Lung (tissue), 12 donors: ENCODE data around the gene PDIK1L. TPM values are rescaled to one million over a fixed set of nuclear protein-coding genes. Genes with fewer than 3 reads are reported as not detected.

ENCODE experiments used
- ATAC-seq: fragments of 200-7000 bp; cut with Tn5 transposase; one replicate; pipeline ENCODE4 v1.9.1; 2020; ENCODE audit warnings: moderate number of reproducible peaks; ENCODE audit not compliant: insufficient read depth, low FRiP score
- DNase-seq, 3 donors: peaks; one replicate each; pipeline ENCODE4 v3.0.0-alpha.2; 2013 to 2017
- H3K27ac ChIP-seq, 2 donors: one replicate each; pipeline ENCODE4 v1.5.1; 2013; ENCODE audit warnings: mild to moderate bottlenecking in 2 of 2, moderate library complexity in 2 of 2, control low read depth in 1 of 2, inconsistent platforms in 1 of 2, low read depth in 1 of 2, low read length in 1 of 2
- H3K27me3 ChIP-seq, 3 donors: one replicate each; pipeline ENCODE4 v1.5.1; 2013; ENCODE audit warnings: low read length in 2 of 3; ENCODE audit not compliant: control insufficient read depth in 3 of 3, insufficient read depth in 3 of 3
- H3K36me3 ChIP-seq, 4 donors: one replicate each; pipeline ENCODE4 v1.5.1; 2013; ENCODE audit warnings: low read length in 4 of 4, mild to moderate bottlenecking in 1 of 4, moderate library complexity in 1 of 4; ENCODE audit not compliant: control insufficient read depth in 4 of 4, insufficient read depth in 4 of 4
- H3K4me1 ChIP-seq, 5 donors: one replicate each; pipeline ENCODE4 v1.5.1; 2013; ENCODE audit warnings: low read length in 5 of 5, mild to moderate bottlenecking in 2 of 5, moderate library complexity in 1 of 5; ENCODE audit not compliant: control insufficient read depth in 5 of 5, insufficient read depth in 5 of 5
- H3K4me3 ChIP-seq: one replicate; pipeline ENCODE4 v1.5.1; 2013; ENCODE audit warnings: mild to moderate bottlenecking, control low read depth, moderate library complexity
- H3K9ac ChIP-seq, 2 donors: one replicate each; pipeline ENCODE4 v1.5.1; 2013; ENCODE audit warnings: low read length in 2 of 2, control low read depth in 1 of 2; ENCODE audit not compliant: insufficient read depth in 1 of 2
- H3K9me3 ChIP-seq, 4 donors: one replicate each; pipeline ENCODE4 v1.5.1; 2013; ENCODE audit warnings: low read length in 3 of 4, mild to moderate bottlenecking in 1 of 4, moderate library complexity in 1 of 4; ENCODE audit not compliant: control insufficient read depth in 4 of 4, insufficient read depth in 3 of 4
- WGBS, 2 donors: extraction: QIAGEN DNeasy Blood & Tissue Kit; methylation state at CpG; one replicate each; pipeline ENCODE4 v1.1.7; 2013; 5-methylcytosine and 5-hydroxymethylcytosine counted together
- polyA plus RNA-seq, 2 donors: library from polyadenylated mRNA; stranded (reverse); fragments of 200-250 nt; gene quantifications; one replicate each; pipeline ENCODE4 v1.2.1, GENCODE V29; 2013
- total RNA-seq, 2 donors: library from RNA; depleted of rRNA in 1 of 2; stranded (reverse); fragments of >200 nt in 1 of 2; gene quantifications; one replicate each; pipeline ENCODE4 v1.2.1, GENCODE V29; 2014 to 2021
- TF ChIP-seq, protein P1 (sequence below): IDR thresholded peaks from 2 replicates; pipeline ENCODE4 v1.5.1; 2012; ENCODE audit warnings: mild to moderate bottlenecking; ENCODE audit errors: control extremely low read depth, extremely low read depth
- donor health status: control.
- donor health status: control.
- donor health status: Bipolar disorder and iron deficiency.
- donor health status: healthy.
- donor health status: DM: yes; HTN: yes; CAD: no.

The PDIK1L gene
- total and polyA plus RNA-seq, 4 donors: 2.9 to 15.4 (median 6.3) TPM

DNA sequence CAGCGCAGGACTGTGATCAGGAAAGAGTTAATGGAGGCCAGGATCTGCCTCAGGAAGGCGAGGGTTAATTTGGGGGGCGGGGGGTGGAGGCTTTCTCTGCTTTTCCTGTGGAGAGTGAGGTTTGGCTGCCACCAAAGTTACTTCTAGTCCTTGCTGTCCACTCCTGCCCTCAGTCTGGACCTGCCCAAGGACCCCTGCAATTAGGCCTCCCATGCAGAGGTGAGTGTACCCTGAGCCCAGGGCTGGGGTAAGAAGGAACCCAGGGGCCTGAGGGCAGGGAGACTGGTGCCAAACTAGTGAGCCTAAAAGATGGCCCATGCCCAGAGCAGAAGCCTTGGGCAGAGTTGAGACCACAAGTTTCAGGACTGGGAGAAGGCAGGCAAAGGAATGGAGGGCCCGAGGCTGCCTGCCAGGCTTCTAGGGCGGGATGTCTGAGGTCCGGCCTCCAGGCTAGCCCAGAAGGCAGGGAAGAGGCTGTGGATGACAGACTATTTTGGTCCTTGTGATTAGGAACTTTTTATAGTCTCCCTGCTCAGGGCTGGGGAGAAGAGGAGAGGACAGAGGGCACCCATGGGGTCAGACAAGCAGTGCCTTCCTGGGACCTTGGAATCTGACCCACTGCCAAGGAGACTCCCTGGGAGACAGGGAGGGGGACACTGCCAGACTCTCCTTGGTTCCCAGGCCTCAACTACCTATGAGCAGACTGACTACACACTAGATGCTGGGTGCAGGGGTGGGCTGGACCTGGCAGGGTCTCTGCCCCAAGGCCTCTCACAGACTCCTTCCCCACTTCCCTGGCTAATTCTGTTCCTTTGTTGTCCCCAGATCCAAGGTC lies 47.5 kb downstream of the PDIK1L start, which contains the start of gene FAM110D:
Gene FAM110D (plus strand): TSS at position 172 of the 835 bp plus-strand sequence. CDS start 2,213 bp downstream, outside the sequence.
- H3K4me1 ChIP-seq: peaks cover 0 to 48% (median 6%) of the 10 kb centered on the region in 5 donors
- no peaks in the 10 kb centered on the region for H3K9me3 ChIP-seq
- H3K9ac ChIP-seq: no peak within 1 kb of the TSS
- H3K27me3 ChIP-seq: no peaks in the 10 kb centered on the region
- H3K36me3 ChIP-seq: no peaks in the 10 kb centered on the region
- peak within 1 kb of the TSS; percentile 2 for H3K4me3 ChIP-seq
- WGBS, 2 donors: 54 to 56% methylated on average over 6 of the region's 6 CpGs
- peak in 2 of 3 donors; percentile 31 to 37 for DNase-seq
- ATAC-seq: no peak
- peak within 1 kb of the TSS; percentile 57 to 86 for H3K27ac ChIP-seq
- TF ChIP-seq, protein P1, sequence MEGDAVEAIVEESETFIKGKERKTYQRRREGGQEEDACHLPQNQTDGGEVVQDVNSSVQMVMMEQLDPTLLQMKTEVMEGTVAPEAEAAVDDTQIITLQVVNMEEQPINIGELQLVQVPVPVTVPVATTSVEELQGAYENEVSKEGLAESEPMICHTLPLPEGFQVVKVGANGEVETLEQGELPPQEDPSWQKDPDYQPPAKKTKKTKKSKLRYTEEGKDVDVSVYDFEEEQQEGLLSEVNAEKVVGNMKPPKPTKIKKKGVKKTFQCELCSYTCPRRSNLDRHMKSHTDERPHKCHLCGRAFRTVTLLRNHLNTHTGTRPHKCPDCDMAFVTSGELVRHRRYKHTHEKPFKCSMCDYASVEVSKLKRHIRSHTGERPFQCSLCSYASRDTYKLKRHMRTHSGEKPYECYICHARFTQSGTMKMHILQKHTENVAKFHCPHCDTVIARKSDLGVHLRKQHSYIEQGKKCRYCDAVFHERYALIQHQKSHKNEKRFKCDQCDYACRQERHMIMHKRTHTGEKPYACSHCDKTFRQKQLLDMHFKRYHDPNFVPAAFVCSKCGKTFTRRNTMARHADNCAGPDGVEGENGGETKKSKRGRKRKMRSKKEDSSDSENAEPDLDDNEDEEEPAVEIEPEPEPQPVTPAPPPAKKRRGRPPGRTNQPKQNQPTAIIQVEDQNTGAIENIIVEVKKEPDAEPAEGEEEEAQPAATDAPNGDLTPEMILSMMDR: no peak

DNA sequence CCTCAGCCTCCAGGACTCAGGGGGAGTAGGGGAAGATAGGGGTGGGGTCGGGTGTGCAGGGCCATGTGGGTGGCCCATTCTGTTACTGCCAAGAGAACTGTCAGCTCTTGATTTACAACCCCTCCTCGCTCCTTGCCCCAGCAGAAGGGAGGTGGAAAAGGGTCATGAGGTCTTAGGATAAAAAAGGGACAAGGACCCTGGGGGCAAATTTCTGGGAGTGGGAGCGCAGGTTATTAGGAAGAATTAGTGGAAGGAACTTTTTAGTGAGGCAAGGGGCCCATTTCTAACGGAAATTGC lies 48.1 kb downstream of the PDIK1L start:
- ATAC-seq (no peak), DNase-seq (peak in 1 of 3 donors; percentile 10)
- H3K27ac ChIP-seq: peak overlapping the region; percentile 57 to 86
- TF ChIP-seq, protein P1: no peak
- WGBS, 2 donors: 70 to 76% methylated on average over 4 of the region's 4 CpGs
- H3K27me3 ChIP-seq: no peaks in the 10 kb centered on the region
- no peaks in the 10 kb centered on the region for H3K9me3 ChIP-seq
- H3K36me3 ChIP-seq: no peaks in the 10 kb centered on the region
- H3K4me1 ChIP-seq: peaks cover 0 to 45% (median 5%) of the 10 kb centered on the region in 5 donors
- no peak overlapping the region for H3K9ac ChIP-seq
- peak overlapping the region; percentile 2 for H3K4me3 ChIP-seq

DNA sequence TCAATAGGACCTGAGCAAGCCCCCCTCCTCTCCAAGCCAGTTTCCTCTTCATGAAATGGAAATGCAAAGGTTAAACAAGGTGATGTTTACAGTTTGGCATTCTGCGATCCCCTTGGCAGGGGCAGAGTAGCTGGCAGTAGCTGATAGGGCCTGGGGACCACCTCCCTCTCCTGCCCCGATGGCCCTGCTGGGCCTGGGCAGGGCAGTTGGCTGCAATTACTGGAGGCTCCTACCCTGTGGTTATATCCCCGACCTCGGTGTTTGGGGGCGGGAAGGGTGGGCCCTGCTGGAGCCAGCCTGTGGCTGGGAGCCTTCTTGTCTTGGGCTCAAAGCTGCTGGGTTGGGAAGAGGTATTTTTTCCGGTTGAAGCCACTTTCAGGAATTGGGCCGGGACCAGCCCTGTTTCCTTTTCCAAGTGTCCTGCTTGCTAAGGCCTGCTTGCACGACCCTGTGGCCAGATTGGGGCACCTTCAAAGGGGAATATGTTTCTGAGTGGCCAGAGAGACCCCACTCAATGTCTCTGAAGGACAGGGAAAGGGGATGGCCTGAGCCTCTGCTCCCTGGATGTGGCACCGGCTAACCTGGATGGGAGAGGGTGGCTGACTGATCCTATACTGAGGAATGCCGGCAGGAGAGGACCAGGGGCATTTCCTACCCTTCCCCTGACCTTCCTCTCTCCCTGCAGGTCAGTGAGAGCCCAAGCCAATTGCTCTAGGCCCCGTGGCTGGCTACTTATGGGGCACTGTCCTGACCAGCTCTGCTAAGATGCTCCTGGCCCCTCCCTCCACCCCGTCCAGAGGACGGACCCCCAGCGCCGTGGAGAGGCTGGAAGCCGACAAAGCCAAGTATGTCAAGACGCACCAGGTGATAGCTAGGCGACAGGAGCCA lies 49.1 kb downstream of the PDIK1L start:
- peaks cover 0 to 43% (median 7%) of the 10 kb centered on the region in 5 donors for H3K4me1 ChIP-seq
- TF ChIP-seq, protein P1: no peak
- no peak for ATAC-seq
- H3K9ac ChIP-seq: no peak overlapping the region
- 45 to 60% methylated on average over 18 of the region's 18 CpGs for WGBS, 2 donors
- H3K27ac ChIP-seq: peak overlapping the region; percentile 40 to 87
- DNase-seq: no peak
- no peaks in the 10 kb centered on the region for H3K9me3 ChIP-seq
- peak overlapping the region; percentile 24 for H3K4me3 ChIP-seq
- no peaks in the 10 kb centered on the region for H3K36me3 ChIP-seq
- H3K27me3 ChIP-seq: no peaks in the 10 kb centered on the region
